NK-92 (cell line): ENCODE measurements around the gene PRKX.
"Not testable (repeated sequence)": the region's sequence is repeated elsewhere in the genome, so short reads cannot be mapped to it uniquely, and the experiment has no call there.

Source experiments
- DNase-seq: peaks from one replicate; lab custom pipeline; 2025; ENCODE audit not compliant: unreplicated experiment; lab: John Stamatoyannopoulos, UW

Gene PRKX

GRCh38 chrX:3663576-3664250 is 49.7 kb downstream of the PRKX start:
- DNase-seq: not testable (repeated sequence)

- DNase-seq: no peak
Measured at GRCh38 chrX:3659761-3660160, 53.7 kb downstream of the PRKX start.

- no peak for DNase-seq
Measured at GRCh38 chrX:3655181-3655580, 58.3 kb downstream of the PRKX start.

GRCh38 chrX:3653111-3653510 is 60.3 kb downstream of the PRKX start:
- DNase-seq: no peak

GRCh38 chrX:3651277-3651676 is 62.2 kb downstream of the PRKX start:
- no peak for DNase-seq

GRCh38 chrX:3648084-3648483 is 65.4 kb downstream of the PRKX start:
- no peak for DNase-seq

- DNase-seq: not testable (repeated sequence)
Measured at GRCh38 chrX:3639858-3640631, 73.4 kb downstream of the PRKX start.

- no peak for DNase-seq
Measured at GRCh38 chrX:3639236-3639635, 74.2 kb downstream of the PRKX start.

- no peak for DNase-seq
Measured at GRCh38 chrX:3638280-3638873, 75.1 kb downstream of the PRKX start.

GRCh38 chrX:3636803-3637202 is 76.6 kb downstream of the PRKX start:
- no peak for DNase-seq

- DNase-seq: no peak
Measured at GRCh38 chrX:3631196-3631595, 82.3 kb downstream of the PRKX start.

GRCh38 chrX:3627594-3627993 is 85.9 kb downstream of the PRKX start:
- DNase-seq: no peak

- no peak for DNase-seq
Measured at GRCh38 chrX:3621414-3621813, 92.0 kb downstream of the PRKX start.

GRCh38 chrX:3611744-3612143 is 101.7 kb downstream of the PRKX start:
- DNase-seq: not testable (repeated sequence)

GRCh38 chrX:3609810-3610209 is 103.6 kb downstream of the PRKX start:
- no peak for DNase-seq

GRCh38 chrX:3603026-3603661 is 110.3 kb downstream of the PRKX start:
- DNase-seq: no peak

- DNase-seq: no peak
Measured at GRCh38 chrX:3599802-3600430, 113.5 kb downstream of the PRKX start.

- no peak for DNase-seq
Measured at GRCh38 chrX:3598709-3599108, 114.7 kb downstream of the PRKX start.

GRCh38 chrX:3598046-3598605 is 115.3 kb downstream of the PRKX start:
- DNase-seq: no peak

- DNase-seq: no peak
Measured at GRCh38 chrX:3592184-3592583, 121.3 kb downstream of the PRKX start.

- DNase-seq: no peak
Measured at GRCh38 chrX:3589474-3589873, 124.0 kb downstream of the PRKX start.
